ENCODE data around the gene BOC.

The BOC gene

GRCh38 chr3:113285226-113285625, 73.9 kb downstream of the BOC start:
- in situ Hi-C loops (cut with MboI; ENCODE audit: low sequenced_read_pairs), result loop anchor here (10.0 kb wide), 2 partner anchors 150 to 640 kb away; partner anchors contain the start of gene CCDC80

DNA sequence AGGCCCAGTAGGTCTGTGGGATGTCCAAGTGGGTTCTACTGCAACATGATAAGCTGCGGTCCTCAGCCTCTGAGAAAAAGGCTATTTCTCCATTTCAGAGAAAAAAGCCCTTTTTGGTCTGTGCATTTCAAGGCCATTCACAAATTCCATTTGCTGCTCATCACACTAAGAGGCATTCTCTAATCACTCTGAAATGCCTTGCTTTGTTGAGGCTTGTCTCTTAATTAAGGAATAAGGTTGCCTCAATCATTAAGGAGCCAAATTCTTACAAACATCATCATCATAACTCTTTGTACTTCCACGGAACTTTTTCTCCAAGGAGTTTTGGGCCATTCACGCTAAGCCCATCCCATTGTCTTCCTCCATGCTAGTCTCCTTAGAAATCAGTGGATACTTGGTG, 74.4 kb downstream of the BOC start:
- in situ Hi-C loops (cut with MboI; ENCODE audit: low sequenced_read_pairs), result loop anchor here (10.0 kb wide), 2 partner anchors 151 to 641 kb away; partner anchors contain the start of gene CCDC80

GRCh38 chr3:113286524-113286923, 75.2 kb downstream of the BOC start:
- in situ Hi-C loops (cut with MboI; ENCODE audit: low sequenced_read_pairs), result loop anchor here (10.0 kb wide), 2 partner anchors 152 to 642 kb away; partner anchors contain the start of gene CCDC80

GRCh38 chr3:113287111-113287802, 75.9 kb downstream of the BOC start:
- in situ Hi-C loops (cut with MboI; ENCODE audit: low sequenced_read_pairs), result loop anchor here (10.0 kb wide), 2 partner anchors 152 to 642 kb away; partner anchors contain the start of gene CCDC80

DNA sequence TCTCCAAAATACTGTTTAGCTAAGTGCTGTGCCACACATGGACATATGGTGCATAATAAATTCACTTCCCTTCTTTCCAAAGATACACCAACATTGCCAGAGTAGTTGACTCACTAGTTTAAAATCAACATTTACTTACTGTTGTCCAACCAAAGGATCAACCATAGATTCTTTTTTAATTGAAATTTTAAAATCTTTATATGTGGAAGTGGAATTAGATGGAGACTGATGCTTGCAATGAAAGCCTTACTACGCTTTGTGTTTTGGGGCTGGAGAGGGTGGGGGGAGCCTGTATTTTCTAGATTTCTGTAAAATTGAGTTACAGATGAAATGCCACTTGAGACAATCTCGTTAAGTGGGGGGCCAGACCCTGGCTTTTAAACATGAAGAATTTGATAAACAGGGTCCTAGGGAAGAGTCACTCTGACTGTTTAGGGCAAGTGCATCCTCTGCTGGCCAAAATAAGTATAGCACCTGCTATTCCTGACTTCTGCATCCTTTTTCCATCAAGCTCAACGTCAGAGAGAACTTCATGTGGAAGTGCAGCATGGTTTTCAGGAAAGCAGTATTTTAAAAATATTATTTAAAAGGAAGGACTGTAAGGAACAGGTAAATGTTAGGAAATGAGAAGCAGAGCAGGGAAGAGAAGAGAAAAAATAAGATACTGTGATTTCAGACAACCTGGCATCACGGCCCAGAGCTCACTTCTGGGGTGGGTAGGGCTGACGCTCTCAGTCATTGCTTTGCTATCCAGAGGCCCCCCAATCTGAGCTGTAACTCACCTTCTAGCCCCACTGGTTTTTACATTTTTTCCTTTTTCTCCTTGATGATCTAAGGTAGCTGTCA, 76.7 kb downstream of the BOC start:
- in situ Hi-C loops (cut with MboI; ENCODE audit: low sequenced_read_pairs), result loop anchor here (10.0 kb wide), 2 partner anchors 153 to 643 kb away; partner anchors contain the start of gene CCDC80

GRCh38 chr3:113288881-113289280, 77.5 kb downstream of the BOC start:
- in situ Hi-C loops (cut with MboI; ENCODE audit: low sequenced_read_pairs), result loop anchor here (10.0 kb wide), 2 partner anchors 154 to 644 kb away; partner anchors contain the start of gene CCDC80

GRCh38 chr3:113291572-113291971, 80.2 kb downstream of the BOC start:
- in situ Hi-C loops (cut with MboI; ENCODE audit: low sequenced_read_pairs), result loop anchor here (10.0 kb wide), 2 partner anchors 237 to 333 kb away; no protein-coding TSS in a partner anchor

GRCh38 chr3:113292933-113293332, 81.6 kb downstream of the BOC start:
- in situ Hi-C loops (cut with MboI; ENCODE audit: low sequenced_read_pairs), result loop anchor here (10.0 kb wide), 2 partner anchors 238 to 332 kb away; no protein-coding TSS in a partner anchor

GRCh38 chr3:113293348-113293747, 82.0 kb downstream of the BOC start:
- in situ Hi-C loops (cut with MboI; ENCODE audit: low sequenced_read_pairs), result loop anchor here (10.0 kb wide), 2 partner anchors 239 to 331 kb away; no protein-coding TSS in a partner anchor

DNA sequence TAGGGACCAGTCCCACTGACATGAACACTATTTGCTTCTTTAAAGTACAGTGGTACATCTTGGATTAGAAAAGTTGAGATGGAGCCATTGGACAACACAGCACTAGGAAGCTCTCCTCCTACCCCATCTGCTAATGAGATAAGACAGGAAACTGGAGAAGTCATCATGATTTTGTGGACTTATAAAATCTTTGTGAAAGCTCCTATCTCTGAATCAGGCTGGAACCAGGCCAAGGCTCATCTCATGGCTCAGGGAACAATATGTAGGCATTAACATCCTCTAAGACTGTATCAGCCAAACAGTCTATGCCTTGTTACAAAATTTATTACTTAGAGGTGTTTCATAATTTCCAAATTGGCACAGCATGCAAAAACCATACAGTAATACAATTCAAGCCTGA, 84.1 kb downstream of the BOC start:
- in situ Hi-C loops (cut with MboI; ENCODE audit: low sequenced_read_pairs), result loop anchor here (10.0 kb wide), 2 partner anchors 241 to 329 kb away; no protein-coding TSS in a partner anchor

- in situ Hi-C loops (cut with MboI; ENCODE audit: low sequenced_read_pairs), result loop anchor here (10.0 kb wide), 2 partner anchors 242 to 328 kb away; no protein-coding TSS in a partner anchor
Measured at GRCh38 chr3:113297287-113297686, 85.9 kb downstream of the BOC start.

DNA sequence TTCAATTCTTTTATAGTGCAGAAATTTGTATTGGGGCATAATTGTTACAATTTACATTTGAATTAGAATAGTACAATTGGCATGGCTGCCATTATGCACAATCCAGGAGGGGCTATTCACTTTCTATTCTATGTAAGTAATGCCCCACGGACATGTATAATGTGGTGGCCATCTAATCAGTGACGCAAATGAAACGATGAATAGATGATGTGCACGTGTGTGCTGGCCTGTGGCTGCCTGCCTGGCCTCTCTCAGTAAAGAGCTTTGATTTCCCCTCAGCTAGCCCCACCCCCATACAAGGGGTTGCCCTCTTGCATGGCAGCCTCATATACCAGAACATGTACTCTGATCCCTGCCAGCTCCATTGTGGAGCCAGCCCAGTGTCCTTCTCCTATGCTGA, 86.5 kb downstream of the BOC start:
- in situ Hi-C loops (cut with MboI; ENCODE audit: low sequenced_read_pairs), result loop anchor here (10.0 kb wide), 2 partner anchors 243 to 327 kb away; no protein-coding TSS in a partner anchor

DNA sequence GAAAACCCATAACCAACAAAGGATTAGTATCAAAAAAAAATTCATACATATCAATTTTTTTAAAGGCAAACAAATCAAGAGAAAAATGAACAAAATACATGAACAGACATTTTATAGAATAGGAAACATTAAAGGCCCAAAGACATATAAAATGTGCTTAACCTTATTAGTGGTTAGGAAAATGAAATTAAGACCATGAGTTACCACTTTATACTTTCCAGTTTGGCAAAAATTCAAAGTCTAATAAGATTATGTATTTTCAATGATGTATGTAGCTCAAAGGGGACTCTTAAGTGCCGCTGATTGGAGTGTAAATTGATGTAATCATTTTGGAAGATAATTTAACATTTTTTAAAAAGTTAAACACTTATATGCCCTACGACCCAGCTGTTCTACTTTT, 89.2 kb downstream of the BOC start:
- in situ Hi-C loops (cut with MboI; ENCODE audit: low sequenced_read_pairs), result no loop called here

DNA sequence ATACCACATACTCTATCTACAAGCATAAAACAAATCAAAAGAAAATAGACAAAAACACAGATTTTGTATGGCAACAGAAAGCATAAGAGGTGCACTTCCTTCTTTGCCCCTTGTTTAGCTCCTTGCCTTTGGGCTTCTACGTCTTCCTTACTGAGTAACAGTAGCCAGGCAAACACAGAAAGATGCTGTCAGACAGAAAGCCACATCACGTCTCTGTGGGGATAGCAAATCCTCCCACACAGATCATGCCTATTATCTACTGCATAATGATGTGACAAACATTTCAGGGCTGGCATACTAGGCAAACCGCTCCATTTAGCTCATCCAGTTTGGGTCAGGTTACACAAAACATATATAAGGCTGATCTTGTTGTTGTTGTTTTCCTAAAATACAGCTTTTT, 92.7 kb downstream of the BOC start:
- in situ Hi-C loops (cut with MboI; ENCODE audit: low sequenced_read_pairs), result no loop called here

DNA sequence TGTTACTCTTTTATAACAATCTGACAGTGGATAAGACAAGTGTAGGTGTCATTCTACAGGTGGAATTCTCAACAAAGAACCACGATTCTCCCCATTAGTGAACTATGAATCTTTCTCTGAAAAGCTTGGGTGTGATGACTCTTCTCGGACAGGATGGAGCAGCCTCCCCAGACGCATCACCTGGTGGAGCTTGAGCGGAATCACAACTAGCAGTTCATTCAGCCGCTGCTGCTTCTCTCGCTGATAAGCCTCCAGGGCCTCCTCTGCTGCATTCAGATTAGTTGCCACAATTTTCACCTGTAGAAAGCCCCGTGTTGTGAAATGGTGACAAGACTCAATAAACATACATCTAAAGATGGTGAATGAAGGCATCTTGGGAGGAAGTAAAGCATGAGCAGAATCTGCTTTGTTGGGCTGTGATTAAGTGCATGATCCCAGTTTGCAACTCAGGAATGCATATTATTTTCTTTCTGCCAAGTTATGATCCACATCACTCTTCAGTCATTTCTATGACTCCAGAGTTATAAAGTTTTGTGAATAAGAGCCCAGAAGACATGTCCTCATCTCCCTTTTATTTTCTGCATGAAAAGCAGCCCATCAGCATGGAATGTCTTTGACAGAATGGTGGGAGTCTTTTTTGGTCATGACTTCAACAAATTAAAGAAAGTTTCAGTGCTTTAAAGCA, 93.6 kb downstream of the BOC start:
- in situ Hi-C loops (cut with MboI; ENCODE audit: low sequenced_read_pairs), result no loop called here

GRCh38 chr3:113310960-113311359, 99.6 kb downstream of the BOC start:
- in situ Hi-C loops (cut with MboI; ENCODE audit: low sequenced_read_pairs), result no loop called here

DNA sequence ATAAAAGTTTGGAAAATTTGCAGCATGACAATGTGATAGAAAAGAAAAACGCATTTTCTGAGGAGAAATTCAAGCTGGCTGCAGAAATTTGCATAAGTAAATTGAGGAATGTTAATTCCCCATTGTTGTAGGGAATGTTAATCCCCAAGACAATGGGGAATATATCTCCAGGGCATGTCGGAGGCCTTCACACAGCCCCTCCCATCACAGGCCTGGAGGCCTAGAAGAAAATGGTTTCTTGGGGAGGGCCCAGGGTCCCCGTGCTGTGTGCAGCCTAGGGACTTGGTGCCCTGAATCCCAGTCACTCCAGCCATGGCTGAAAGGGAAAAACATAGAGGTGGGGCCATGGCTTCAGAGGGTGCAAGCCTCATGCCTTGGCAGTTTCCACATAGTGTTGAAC, 101.1 kb downstream of the BOC start:
- in situ Hi-C loops (cut with MboI; ENCODE audit: low sequenced_read_pairs), result no loop called here

- in situ Hi-C loops (cut with MboI; ENCODE audit: low sequenced_read_pairs), result no loop called here
Measured at GRCh38 chr3:113314923-113315322, 103.6 kb downstream of the BOC start.

GRCh38 chr3:113329757-113330156, 118.4 kb downstream of the BOC start:
- in situ Hi-C loops (cut with MboI; ENCODE audit: low sequenced_read_pairs), result no loop called here

- in situ Hi-C loops (cut with MboI; ENCODE audit: low sequenced_read_pairs), result no loop called here
Measured at GRCh38 chr3:113330742-113331141, 119.4 kb downstream of the BOC start.

- in situ Hi-C loops (cut with MboI; ENCODE audit: low sequenced_read_pairs), result no loop called here
Measured at GRCh38 chr3:113331187-113331586, 119.8 kb downstream of the BOC start.

Data from HL-60/S4 (cell line).